HG03457 (cell line): ENCODE results near the gene TNFRSF1A.
"Not testable (repeated sequence)": the region's sequence is repeated elsewhere in the genome, so short reads cannot be mapped to it uniquely, and the experiment has no call there.

Experiments
- ATAC-seq: cut with Tn5 transposase; IDR thresholded peaks from one replicate; pipeline ENCODE4 v1.9.1; 2021; ENCODE audit warnings: moderate number of reproducible peaks; ENCODE audit not compliant: unreplicated experiment

TNFRSF1A gene

DNA sequence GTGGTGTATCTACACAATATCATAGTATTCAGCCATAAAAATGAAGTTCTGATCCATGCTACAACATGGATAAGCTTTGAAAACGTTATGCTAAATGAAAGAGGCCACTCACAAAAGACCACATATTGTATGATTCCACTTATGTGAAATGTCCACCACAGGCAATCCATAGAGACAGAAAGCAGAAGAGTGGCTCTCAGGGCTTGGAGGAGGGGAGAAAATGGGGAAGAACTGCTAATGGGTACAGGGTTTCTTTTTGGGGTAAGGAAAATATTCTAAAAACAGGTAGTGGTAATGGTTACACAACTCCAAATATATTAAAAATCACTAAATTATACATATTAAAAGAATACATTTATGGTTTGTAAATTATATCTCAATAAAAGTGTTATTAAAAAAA, 17.0 kb upstream of the TNFRSF1A start:
- ATAC-seq, result no peak

DNA sequence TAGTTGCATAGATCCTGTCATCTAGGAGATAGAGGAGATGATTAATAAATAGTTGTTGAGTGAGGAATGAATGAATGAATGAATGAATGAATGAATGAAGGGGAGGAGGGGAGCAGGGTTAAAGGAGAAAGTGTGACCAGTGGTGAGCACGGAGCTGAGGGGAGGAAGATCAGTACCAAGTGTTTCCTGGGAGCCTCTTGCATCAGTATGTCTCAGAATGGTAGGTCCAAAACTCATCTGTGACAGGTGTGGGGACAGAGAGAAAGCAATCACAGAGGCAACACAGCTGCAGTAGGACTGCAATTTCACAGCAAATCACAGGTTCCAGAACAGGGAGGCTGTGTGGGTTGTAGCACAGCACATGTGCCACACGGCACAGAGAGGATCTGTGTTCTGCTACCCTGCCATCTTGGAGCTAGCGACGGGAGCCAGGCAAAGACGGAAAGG, 14.5 kb upstream of the TNFRSF1A start:
- no peak for ATAC-seq

DNA sequence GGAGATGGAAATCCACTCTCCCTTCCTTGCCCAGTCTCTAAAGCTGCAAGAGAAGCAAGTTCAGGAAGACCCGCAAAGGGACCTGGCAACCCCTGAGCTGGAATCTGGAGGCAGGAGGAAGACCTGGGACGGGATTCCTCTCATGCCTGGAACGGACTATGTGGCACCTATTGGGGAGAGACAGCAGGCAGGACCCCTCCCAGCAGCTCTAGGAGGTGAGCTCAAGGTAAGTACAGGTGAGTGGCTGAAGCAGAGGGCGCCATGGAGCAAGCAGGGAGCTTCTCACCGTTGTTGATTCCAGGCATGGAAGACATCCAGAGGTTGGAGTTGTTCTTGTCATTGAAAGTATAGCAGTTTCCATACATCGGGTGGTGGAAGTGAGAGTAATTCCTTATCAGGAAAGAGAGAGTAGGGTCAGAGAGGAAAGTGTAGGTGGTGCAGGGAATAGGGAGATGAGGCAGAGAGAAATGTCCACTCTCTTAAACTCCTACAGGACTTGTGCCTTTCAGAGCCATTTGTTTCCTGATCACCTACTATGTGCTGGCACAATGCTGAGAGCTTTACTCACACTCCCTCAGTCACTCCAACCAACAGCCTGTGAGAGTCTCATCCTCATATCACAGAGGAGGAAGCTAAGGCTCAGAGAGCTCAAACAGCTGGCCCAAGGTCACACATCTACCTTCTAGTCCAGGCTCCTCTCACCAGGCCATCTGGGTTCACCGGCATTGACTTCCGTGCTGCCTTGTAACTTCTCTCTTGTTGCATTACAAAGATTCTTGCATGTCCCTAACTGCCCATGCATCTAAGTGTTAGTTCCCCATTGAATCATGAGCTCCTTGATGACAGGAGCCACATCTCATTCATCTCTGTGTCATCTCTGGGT, 13.9 kb upstream of the TNFRSF1A start:
- no peak for ATAC-seq

DNA sequence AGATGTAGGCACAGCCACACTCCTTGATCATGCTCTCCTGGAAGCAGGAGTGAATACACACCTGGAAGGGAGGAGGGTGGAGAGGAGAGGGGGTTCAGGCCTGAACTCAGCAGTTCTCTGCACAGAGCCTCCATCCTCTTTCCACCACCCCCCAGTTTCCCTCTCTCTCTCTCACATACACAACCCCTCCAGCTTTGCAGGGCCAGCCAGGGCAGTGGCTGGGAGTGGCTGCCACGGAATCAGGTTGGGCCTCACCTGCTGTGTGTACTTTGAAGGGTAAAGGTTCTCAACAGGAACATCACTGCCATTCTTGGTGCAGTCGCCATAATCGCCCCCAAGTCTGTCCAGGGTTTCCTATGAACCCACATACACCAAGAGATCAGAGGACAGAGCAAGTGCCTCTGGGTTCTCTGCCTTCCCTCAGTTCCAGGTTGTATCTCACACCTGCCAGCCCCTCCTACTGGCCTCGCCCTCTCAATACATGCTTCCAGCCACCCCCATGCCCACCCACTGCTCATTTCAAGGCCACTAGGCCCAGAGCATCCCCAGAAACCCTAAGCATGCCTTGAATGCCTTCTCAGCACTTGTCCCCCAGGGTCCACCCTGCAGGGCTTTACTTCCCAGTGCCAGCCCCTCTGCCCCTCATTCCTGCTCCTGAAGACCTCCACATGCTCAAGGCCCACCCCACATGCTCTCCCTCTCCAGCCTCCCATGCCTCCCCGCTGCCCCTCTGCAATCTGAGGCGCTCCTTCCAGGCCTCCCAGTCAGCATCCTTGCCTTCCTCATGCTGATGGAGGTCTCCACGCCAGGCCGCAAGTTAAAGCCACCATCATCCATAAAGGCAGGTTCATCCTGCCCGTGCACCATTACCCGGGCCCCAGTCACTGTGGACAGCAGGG, 12.9 kb upstream of the TNFRSF1A start:
- no peak for ATAC-seq

DNA sequence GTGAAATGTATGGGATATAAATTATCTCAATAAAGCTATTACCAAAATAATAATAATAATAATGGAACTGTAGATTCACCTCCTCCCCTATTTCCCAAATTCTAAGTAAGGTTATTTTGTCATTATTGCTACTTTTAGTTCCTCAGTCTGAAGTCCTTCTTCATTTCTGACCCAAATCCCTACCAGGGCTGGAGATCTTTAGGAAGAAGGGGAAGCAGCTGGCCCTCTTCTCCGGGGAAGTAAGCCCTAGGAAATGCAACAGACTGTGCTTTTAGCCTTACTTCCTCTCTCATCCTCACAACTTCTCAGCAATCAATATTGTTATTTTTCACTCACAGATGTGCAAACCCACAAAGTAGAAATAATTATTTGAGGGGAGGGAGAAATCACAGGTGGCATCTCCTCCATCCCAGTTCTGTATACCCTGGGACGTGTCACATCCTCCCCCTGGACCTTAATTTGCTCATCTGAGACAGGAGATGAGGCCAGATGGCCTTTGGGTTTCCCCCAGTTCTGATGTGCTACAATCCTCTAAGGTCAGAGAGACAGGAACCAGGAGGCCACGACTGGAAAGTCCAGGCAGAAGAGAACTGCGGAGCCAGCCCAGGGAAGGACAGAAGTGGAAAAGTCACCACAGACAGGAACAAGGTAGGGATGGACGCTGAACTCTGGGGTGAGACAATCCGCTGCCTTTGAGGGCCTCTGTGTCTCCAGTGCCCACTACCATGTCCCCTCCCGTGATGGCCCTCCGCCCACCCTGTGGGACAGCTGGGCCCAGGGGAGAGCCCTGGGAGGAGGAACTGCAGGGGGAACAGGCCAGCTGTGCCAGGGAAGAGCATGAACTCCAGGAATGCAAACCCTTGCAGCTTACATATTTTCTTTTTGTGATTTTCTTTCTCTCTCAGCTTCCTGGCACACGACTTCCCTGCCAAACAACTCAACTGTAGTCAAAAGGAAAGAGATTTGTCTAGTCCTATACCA, 10.6 kb upstream of the TNFRSF1A start:
- no peak for ATAC-seq

DNA sequence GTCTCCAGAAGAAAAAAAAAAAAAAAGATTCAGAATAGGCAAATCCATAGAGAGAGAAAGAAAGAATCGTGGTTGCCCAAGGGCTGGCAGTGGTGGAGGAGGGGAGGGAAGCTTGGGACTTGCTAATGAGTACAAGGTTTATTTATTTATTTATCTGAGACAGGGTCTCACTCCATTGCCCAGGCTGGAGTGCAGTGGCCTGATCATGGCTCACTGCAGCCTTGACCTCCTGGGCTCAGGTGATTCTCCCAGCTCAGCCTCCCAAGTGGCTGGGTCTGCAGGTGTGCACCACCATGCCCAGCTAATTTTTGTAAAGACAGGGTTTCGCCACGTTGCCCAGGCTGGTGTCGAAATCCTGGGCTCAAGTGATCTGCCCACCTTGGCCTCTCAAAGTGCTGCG, 9.7 kb upstream of the TNFRSF1A start:
- no peak for ATAC-seq

DNA sequence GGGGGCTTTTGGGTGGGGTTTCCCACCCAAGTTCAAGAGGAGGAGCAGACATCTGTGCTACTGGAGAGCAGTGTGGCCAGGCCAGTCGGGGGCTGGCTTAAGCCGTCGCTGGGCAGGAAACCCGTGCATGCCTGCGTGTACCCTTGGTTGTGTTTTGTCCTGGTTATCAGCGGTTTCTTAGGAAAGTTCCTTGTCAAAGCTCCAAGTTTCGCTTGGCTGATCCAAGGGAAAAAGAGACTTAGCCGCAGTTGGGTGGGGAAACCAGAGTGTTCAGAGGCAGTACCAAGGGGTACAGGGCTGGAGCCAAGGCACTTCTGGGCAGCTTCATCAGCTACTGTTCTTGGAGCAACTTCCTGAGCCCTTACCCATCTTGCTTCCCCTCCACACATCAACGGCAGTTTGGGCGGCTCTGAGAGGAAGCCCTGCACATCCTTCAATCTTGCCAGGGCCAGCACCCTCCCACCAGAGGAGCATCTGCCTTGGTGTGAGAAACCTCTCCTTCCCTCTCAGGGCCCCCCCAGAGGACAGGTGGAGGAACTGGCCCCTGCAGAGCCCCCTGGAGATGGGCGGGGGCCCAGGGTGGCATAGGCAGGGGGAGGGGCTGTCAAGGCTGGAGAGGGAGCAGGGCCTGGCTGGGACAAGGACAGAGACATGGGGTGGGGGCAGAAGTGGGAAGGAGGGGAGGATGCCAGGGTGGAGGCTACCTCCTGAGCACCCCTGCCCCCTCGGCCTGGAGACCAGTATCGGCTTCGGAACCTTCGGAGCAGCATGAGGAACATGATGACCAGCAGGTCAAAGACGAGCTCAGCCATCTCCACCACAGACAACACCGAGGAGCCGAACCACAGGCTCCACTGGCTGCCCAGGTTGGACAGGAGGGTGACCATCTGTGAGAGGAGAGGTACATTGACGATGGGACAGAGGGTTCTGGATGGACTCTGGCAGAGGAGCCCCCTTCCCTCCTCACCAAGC, 5.8 kb upstream of the TNFRSF1A start:
- ATAC-seq, result no peak

DNA sequence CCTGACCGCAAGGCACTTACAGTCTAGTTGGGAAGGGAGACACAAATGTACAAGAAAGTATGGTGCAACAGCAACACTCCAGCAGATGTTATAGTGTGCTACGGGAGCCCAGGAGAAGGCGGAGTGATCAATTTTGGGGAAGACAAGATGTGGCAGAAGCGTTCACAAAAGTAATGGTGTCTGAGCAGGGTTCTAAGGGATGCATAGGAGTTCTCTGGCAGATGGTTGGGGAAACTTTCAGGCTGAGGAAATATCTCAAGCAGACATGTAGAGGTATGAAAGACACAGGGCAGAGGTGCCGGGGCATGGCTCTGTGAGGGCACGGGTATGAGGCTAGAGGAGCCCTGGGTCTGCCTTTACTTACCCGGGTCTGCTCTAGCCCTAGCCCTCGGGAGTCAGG, 5.1 kb upstream of the TNFRSF1A start:
- ATAC-seq, result no peak

DNA sequence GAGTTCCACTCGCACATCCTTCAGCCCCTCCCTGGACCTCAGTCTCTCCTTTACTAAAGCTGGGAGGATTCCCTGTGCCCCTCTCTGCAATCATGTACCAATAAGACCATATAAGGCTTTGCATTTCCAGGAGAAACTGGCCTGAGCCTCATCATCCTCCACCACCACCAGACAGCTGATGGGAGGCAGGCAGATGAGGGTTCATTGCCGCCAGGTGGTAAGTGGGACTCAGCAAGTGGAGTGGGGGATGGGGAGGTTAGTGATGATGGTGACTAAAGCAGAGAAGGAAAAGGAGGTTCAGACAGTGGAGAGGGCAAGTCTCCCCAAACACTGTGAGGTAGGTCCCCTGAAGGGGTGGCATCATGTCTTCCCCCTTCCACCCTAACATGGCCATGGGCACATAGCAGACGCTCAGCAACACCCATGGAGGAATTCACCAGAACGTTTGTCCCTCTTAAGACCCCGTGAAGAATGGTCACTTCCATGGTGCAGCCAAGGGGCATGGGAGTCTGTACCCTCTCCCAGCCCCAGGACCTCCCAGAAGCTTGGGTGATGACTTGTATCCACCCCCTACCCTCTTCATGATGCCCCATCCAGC, 4.5 kb upstream of the TNFRSF1A start:
- no peak for ATAC-seq

DNA sequence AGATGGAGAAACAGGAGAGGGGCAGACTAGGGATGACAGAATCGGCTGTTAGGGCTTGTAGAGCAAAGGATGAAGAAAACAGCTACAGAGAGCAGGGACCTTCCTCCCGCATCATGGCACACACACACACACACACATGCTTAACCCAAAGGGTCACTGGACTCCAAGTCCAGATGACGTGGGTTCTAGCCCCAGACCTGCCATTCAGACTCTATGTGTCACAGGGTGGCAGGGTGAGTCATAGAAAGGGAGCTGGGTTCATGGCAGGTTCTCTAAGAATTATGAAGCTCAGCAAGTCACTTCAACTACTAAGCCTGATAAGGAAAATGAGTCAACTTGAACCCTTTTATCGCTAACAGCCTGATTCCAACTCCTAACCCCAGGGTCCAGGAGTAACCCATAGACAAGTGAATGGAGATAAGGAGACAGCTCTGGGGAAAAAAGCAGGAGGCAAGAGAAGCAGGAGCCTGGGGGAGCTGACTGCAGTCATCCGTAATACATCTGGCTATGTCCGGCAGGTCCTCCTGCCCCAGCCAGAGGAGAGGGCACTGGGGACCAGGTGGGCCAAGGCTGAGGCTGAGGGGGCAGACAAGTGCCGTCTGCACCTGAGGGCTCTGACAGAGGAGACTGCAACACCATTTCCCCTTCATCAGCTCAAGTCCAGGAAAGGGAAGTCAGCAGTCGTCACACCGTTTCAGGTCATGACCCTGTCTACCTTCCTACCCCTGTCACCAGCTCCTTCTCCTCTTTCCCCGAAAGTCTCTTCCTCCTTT, 3.6 kb upstream of the TNFRSF1A start:
- no peak for ATAC-seq

DNA sequence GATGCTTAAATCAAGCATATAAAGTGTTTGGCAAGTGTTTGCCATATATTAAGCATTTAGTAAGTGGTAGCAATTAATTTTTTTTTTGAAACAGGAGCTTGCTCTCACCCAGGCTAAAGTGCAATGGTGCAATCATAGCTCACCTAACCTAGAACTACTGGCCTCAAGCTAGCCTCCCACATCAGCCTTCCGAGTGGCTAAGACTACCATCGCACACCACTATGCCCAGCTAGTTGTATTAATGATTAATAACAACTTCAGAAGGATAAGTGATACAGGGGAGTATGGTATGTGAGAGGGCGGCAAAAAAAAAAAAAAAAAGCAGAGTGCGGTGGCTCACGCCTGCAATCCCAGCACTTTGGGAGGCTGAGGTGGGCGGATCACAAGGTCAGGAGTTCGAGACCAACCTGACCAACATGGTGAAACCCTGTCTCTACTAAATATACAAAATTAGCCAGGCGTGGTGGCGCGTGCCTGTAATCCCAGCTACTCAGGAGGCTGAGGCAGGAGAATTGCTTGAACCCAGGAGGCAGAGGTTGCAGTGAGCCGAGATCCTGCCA, 2.3 kb upstream of the TNFRSF1A start:
- not testable (repeated sequence) for ATAC-seq

DNA sequence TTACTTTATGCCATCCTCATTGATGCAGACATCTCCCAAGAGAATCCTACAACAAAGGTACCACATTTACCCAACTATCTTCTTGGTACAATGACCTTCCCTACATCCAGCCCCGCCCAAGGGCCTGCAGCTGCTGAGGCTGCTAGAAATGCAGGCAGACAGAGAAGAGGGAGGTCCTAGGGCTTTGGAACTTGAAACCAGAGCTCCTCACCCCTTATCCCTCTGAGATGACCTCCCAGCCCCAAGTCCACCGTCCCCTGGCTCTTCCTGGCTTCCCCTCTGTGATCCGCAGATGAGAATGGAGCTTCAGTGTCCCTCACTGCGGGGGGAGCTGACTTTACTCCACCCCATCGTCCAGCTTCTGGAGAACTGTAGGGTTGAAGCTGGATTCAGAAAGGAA, 1.6 kb upstream of the TNFRSF1A start:
- no peak for ATAC-seq

DNA sequence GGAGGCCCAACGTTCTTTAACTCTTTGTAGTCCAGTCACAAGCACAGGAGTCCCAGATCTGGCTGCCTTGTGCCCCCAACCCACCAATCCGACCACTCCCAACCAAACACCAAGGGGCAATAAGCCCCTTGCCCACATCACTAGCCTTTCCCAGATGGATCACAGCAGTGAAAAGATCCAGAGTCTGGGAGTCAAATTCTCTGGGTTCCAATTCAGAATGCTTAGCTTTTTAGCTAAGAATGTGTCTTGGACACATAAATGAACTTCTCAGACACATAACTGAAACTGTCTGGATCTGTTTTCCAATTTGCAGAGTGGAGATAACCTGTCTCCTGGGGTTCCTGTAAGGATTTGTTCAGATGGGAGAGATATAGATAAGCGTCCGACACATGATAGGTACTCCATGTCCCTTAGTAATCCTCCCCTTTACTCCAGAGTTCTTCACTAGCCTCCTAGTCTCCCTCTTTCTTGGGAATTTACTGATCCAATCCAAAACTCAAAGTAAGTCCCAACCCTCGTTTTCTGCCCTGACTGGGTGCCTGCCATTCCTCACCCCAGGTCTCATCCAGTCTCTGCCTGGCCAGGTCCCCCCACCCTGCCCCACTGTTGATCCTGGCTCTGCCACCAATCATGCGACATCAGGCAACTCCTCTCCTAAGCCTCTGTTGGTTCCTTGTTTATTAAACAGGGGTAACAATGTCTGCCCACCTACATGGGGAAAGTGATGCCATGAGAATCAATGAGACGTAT, 439 bp upstream of the TNFRSF1A start:
- ATAC-seq, result no peak

DNA sequence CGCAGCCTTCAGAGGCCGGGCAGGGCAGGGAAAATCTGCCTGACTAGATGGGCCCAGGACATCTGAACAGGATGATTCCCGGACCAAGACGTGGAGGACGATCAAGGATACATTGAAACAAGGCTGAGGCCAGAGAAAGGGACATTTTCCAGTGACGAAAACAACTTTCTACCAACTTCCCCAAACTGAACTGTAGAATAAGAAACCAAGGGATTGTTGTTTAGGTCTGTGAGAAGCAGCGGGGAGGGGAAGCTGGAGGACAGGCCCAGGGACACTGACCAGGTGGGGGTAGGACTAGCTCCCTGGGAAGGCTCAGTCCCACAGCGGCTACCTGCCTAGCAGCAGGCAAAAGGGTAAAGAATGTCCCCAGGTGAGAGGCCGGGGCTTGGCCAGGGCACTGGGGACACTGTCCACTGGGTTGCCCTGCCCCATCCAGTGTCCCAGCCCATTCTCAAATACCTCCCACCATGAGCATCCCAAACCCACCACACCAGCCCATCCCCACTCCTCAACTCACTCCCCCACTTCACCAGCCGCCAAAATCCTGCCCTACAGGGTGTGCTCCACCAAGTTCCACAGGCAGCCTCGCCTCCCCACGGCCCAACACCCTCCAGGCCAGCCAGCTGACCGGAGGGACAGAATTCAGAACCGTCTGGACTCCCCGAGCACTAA, 995 bp downstream of the TNFRSF1A start:
- no peak for ATAC-seq

DNA sequence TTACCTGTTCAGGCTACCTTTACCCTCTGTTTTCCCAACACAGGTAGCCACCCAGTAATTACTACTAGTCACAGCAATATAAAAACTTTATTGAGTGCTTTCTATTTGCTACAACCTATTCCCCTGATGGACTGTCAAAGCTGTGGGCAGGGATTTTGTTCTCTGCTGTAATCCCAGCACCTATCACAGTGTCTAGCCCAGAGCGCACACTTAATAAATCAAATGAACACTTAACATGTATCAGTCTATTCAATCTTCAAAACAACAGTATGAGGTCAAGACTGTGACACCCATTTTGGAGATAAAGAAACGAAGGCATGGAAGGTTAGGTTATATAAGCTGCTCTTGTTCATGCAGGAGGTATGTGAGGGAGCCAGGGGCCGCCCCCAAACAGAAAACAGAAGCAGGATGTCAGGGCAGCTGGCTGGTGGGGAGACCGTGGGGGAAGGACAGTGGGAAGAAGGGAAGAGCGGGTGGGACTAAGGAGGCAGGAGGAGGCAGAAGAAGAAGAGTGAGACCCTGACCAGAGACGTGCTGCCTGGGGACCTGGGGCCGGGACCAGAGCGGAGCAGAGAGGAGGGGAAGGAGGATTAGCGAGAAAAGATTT, 1.7 kb downstream of the TNFRSF1A start:
- no peak for ATAC-seq

DNA sequence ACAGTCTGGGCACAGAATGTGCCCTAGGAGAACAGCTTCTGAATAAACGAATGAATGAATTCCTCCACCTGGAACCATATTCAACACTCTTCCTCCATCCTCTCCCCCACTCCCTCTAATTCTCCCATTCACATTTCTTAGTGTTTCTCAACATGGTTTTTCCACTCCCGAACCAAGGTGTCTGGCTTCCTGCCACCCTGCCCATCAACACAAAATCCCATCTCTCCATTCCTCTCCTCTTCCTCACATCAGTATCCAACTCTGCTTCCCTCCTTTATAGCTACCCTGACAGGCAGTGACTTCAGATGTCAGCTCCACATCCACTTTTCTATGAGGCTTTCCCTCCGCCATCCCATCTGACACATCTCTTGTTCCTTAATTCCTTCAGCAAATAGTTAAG, 2.9 kb downstream of the TNFRSF1A start:
- no peak for ATAC-seq
